NT2/D1 (cell line): ENCODE results near the gene TRPM5.

ENCODE experiments used
- SUZ12 ChIP-seq: IDR thresholded peaks from 2 replicates; pipeline ENCODE4 v1.6.1; 2011; ENCODE audit not compliant: insufficient read length, insufficient read depth; ENCODE audit errors: extremely low read depth
- YY1 ChIP-seq: IDR thresholded peaks from 2 replicates; pipeline ENCODE4 v1.6.1; 2011; ENCODE audit not compliant: insufficient read length, insufficient read depth

DNA sequence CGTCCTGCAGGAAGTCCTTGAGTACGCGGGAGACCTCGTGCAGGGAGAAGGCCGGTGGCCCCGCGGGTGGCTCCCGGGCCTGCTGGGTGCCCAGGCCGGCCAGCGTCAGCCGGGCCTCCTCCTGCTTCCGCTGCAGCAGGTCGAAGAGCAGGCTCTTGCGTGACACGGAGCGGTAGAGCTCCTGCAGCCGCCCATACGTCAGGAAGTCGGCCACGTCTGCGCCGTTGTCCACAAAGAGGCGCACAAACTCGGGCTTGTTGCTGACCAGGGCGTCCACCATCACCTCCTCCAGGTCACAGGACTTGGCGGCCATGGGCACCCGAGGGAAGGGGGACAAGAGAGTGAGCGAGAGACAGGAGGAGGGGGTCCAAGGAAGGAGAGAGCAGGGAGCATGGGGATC lies 29.1 kb downstream of the TRPM5 start:
- no peak for TF ChIP-seq YY1
- no peak for TF ChIP-seq SUZ12
